ENCODE results near the gene SPOCK2.

- TF ChIP-seq MYC (IDR thresholded peaks at IDR 0.05; ENCODE audit: low read depth, low read length): no peak
- no peak for TF ChIP-seq FOS (IDR thresholded peaks at IDR 0.05; ENCODE audit: borderline replicate concordance, insufficient read depth, low read length)
- TF ChIP-seq EZH2 (IDR thresholded peaks at IDR 0.05; ENCODE audit: borderline replicate concordance, low read depth, low read length, severe bottlenecking): no peak
- no peak for TF ChIP-seq CTCF (IDR thresholded peaks at IDR 0.05; ENCODE audit: extremely low read depth in 1 of 2, insufficient read depth in 1 of 2, low read depth in 1 of 2, low read length in 2 of 2)
- TF ChIP-seq POLR2A (IDR thresholded peaks at IDR 0.05; ENCODE audit: low read depth, low read length): no peak
These were observed 53.6 kb downstream of the SPOCK2 start for GRCh38 chr10:72034761-72035160.
